NCI-H1417 treated with DMSO at 0.1 percent for 48 hours (cell line): ENCODE results near the gene PARVB.

Source experiments
- DNase-seq: peaks from one replicate; lab custom pipeline; 2025; lab: John Stamatoyannopoulos, UW

Gene PARVB

GRCh38 chr22:44089717-44090570 is 65.8 kb downstream of the PARVB start:
- DNase-seq = no peak

DNA sequence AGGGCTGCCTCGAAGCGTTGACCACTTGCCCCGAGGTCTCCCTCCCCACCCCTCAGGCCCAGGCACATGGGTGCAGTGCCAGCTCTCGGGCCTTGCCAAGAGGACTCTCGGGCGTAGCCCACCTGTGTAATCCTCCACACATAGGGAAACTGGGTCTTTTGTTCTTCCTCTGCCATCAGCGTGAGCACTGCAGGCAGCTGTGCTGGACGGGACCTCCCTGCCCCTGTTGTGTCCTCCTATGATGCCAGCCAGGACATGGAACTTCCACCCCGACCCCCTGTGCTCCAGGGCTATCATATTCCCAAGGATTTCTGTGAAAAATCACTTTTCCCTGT is 66.4 kb downstream of the PARVB start:
- no peak for DNase-seq

DNA sequence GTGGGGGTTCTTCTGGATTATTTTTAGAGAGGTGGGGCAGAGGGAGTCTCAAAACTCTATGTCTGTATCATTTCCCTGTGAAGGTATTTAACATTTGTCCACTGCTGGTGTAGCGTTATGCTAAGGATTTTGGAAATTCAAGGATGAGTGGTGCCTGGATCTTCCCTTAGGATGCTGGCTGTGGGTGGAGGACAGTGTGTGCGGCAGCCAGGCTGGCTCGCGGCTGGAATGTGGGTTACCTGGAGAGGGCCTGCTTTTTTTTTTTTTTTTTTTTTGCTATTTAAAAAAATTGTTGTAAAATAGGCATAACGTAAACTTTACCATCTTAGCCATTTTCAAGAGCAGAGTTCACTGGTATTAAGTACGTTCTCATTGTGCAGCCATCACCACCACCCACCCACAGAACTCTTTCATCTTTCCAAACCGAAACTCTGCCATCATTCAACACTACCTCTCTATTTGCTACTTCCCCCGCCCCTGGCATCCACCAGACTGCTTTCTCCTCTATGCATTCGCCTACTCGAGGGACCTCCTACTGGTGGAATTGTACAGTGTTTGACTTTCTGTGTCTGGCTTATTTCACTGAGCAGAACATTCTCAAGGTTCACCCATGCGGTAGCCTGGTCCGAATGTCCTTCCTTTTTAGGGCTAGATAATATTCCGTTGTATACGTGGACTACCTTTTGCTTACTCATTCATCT is 67.1 kb downstream of the PARVB start:
- DNase-seq = no peak

DNA sequence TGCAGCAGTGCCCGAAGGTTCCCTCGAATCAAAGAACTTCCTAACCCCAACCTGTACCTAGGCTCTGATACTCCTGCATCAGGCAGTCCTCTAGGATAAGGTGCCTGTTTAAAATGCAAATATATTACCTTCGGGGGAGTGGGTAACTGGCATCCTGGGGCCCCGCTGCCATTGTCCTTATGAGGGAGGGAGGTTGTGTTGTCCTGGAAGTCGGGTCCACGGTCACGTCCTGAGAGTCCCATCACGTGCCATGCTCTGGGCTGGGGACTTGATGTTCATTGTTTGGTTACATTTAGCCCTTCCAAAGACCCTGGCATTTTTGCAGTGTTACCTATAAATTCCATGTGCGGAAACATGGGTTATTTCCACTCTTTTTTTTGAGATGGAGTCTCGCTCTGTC is 67.6 kb downstream of the PARVB start:
- no peak for DNase-seq

DNA sequence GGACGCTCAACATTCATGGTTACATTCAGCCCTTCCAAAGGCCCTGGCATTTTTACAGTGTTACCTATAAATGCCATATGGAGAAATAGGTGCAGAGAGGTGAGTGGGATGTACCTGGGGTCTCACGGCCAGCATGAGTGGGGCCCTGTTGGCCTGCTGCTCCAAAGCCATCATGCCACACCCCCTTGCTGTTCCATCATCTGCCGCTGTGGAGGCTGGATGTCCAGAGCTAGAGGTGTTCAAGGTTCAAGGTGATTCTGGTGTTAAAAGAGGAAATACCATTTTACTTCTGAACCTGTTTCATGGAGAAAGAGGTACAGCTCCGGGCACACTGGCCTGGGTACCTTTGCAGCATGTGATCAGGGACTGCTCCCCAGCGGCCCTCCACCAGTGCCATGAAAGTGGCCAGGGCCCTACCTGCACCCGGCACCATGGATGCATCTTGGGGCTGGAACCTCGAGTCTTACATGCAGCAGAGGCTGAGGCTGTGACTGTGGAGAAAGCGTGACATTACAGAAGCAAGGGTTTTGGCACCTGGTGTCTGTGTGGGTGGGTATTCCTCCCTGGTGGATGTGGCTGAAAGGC is 68.6 kb downstream of the PARVB start:
- DNase-seq = no peak

DNA sequence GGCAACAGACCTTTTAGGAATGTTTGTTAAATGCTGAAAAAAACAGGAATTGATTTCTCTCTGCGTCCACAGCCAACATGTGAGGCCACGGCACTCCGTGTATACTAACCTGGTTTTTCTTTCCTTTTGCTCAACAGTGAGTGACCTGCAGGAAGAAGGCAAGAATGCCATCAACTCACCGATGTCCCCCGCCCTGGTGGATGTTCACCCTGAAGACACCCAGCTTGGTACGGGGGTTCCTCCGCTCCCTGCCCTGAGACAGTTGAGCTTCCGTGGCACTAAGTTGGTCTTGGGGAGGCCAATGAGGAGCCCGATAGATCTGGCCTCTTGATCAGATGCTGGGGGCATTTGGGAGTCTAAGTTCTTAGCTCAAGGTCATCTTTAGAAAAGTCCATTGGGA is 69.7 kb downstream of the PARVB start:
- DNase-seq = no peak

DNA sequence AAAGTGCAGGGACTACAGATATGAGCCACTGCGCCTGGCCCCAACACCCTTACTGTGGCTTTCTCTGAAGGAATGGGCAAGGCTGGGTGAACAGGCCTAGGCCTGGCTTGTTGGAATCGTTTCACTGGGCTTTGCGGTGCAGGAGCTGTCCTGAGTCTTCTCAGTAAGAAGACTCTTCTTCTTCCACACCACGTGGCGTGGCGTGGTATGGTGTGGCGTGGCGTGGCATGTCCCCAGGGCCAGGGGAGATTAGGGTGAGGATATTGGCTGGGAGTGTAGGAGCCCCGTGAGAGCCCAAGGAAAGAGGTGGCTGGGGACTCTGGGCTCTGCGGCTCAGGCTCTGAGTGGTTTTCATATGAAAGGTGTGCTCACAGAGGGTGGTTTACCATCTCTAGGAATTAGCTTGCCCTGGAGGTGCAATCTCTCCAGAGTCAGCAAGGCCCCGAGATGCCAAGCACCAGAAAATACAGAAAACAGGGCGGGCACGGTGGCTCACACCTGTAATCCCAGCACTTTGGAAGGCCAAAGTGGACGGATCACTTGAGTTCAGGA is 70.7 kb downstream of the PARVB start:
- no peak for DNase-seq

GRCh38 chr22:44096736-44097135 is 72.6 kb downstream of the PARVB start:
- DNase-seq = no peak

DNA sequence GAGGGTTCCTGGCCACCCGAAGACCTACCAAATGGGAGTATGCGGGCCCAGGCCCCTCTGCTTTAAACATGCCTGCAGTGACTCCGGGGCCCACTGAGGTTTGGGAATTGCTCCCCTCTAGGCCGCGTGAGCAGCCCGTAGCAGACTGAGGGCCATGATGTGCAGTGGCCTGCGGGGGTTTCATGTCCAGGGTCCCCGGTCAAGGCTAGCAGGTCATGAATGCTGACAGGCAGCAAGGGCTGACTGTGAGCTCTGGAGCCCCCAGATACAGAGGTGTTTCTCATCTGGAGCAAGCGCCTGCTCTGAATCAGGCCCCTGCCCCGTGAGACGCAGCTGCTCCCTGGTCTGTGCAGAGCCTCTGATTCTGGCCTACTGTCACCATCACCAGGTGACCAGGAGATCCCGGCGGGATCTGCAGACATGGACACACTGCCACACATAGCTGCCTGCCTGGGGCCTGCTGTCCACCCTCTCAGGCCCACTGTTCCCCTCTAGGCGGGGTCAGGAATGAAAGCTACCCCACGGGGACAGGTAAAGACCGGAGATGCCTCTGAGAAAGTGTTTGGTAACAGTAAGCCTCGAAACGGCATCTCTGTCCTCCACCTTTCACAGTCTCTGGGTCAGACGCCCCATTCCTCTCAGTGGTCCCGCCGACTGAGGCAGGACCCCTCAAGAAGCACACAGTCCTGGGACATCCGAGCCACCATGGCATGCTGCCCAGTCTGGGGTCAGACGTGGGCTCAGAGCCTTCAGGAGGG is 73.3 kb downstream of the PARVB start:
- DNase-seq = no peak

GRCh38 chr22:44098021-44098739 is 74.1 kb downstream of the PARVB start:
- no peak for DNase-seq

DNA sequence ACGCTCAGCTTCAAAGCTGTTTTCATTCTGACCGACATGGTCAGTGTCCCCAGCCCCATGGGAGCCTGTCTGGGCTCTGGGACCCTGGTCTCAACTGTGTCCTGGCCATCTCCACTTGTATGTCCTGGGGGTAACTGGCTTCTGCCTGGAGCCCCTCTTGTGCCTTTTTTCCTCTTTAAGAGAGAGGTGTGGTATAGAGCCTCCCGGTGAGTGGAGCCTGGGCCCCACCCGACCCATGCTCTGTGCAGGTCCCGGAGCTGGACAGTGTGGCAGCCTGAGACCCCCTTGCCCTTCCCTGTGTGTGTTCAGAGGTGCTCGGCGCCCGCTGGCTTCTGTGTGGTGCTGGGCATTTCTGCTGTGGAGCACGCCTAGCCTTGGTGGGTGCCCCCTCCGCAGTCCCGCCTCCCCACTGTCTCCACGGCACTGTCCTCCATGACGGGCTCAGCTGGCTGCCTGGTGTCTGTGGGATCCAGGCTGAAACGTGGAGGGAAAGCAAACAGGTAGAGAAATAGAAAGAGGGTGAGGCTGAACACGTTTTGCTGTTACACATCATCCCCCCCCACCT is 74.9 kb downstream of the PARVB start:
- no peak for DNase-seq

DNA sequence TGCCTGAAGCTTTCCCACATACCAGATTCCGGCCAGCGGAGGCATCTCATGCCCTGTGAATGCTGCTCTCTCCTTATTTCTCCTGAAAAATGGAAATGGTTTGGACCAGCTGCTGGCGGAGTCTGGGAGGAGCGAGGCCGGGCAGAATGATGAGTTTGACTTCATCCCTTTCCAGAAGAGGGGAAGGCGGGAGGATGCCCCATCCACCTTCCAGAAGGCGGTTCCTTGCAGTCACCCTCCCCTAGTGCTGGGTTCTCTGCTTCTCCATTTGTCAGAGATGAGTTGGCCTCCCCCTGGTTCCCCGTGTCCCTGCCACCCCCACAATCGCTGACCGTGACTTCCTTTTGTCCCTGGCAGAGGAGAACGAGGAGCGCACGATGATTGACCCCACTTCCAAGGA is 75.6 kb downstream of the PARVB start:
- no peak for DNase-seq

GRCh38 chr22:44100411-44100810 is 76.3 kb downstream of the PARVB start:
- no peak for DNase-seq

DNA sequence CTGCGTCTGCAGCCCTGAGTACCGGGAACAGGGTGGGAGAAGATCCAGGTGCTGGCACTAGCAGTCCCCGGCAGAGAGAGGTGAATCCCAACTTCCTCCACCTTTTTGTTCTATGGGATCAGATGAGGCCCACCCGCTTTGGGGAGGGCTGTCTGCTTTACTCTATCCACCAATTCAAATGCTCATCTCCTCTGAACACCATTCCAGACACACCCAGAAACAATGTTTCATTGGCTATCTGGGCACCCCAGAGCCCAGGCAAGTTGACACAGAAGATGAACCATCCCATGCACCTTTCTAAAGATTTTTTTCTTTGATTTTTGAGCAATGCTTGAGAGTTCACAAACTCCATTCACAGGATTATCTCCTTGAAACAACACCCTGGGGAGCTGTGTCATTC is 78.0 kb downstream of the PARVB start:
- no peak for DNase-seq

GRCh38 chr22:44102856-44103255 is 78.8 kb downstream of the PARVB start:
- DNase-seq = no peak

DNA sequence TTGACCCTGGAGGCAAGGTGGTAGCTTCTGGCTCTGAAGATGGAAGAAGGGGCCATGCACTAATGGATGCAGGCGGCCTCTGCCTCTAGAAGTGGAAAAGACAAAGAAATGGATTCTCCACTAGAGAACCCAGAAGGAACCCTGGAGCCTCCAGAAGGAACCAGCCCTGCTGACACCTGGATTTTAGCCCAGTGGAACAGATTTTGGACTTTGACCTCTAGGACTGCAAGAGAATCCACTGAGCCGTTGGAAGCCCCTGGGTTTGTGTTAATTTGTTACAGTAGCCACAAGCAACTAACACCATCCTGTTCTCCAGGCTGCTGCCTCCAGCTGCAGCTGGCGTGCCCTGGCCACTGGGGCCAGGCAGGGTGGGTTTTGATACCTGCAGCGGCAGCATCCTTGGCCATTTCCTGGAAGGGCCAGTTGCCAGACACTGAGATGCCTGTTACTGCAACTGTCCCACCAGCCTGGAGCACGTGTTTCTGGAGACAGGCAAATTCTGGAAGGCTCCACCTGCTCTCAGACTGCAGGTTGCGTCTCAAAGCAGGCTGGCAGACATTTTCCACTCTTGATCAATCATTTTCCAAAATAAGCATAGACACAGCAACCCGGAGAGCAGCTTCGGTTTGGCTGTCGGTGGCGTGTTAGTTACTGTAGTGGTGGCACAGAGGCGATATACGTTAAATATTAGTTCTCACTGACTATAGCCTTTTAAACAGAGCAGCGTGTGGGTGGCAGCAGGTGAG is 79.8 kb downstream of the PARVB start:
- DNase-seq = no peak

DNA sequence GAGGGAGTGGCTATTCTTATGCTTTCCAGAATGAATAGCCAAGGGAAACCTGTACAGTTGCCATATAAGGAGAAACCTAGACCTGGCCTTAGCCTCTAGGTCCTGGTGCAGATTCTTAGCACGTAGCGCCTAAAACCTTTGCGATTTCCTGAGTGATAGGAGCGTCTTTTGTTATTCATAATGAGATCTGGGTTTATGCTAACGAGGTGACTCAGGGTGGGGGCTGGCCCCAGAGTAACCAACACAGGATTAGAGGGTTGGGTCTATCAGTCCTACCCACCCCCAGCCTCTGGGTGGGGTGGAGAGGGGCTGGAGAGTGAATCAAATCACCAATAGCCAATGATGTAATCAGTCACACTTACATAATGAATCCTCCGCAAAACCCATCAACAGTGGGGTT is 83.2 kb downstream of the PARVB start:
- DNase-seq = no peak

- DNase-seq = no peak
Observed at GRCh38 chr22:44108076-44108475, 84.0 kb downstream of the PARVB start.

DNA sequence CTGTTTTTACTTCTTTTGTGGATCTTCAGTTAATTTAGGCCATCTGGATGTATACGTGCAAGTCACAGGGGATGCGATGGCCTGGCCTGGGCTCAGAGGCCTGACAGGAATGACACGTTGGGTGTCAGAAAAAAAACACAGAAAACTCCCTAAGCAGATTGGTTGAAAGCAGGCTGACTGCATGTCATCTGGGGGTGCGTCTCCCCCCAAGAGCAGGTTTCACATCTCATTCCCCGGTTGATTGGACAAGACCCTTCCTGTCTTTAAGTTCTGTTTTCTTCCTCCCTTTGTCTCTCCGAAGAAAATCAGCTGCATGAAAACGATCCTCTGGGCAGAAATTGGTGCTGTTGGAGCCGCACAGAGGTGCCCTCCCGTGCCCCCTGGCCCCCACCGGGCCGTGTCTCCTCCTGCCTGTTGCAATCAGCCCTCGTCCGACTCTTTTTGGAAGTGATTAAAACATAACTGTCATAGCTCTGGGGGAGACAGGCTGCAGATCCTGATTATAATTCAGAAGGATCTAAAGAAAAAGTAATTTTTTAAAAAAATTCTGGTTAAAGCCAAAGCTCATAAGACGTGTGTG is 84.8 kb downstream of the PARVB start:
- DNase-seq = no peak

GRCh38 chr22:44109416-44109815 is 85.3 kb downstream of the PARVB start:
- DNase-seq = no peak
